HG03460 (cell line): Measurements from ENCODE around the gene SLC13A1.

Experiments used
- ATAC-seq: cut with Tn5 transposase; IDR thresholded peaks from one replicate; pipeline ENCODE4 v1.9.1; 2021; ENCODE audit not compliant: unreplicated experiment

SLC13A1 gene

DNA sequence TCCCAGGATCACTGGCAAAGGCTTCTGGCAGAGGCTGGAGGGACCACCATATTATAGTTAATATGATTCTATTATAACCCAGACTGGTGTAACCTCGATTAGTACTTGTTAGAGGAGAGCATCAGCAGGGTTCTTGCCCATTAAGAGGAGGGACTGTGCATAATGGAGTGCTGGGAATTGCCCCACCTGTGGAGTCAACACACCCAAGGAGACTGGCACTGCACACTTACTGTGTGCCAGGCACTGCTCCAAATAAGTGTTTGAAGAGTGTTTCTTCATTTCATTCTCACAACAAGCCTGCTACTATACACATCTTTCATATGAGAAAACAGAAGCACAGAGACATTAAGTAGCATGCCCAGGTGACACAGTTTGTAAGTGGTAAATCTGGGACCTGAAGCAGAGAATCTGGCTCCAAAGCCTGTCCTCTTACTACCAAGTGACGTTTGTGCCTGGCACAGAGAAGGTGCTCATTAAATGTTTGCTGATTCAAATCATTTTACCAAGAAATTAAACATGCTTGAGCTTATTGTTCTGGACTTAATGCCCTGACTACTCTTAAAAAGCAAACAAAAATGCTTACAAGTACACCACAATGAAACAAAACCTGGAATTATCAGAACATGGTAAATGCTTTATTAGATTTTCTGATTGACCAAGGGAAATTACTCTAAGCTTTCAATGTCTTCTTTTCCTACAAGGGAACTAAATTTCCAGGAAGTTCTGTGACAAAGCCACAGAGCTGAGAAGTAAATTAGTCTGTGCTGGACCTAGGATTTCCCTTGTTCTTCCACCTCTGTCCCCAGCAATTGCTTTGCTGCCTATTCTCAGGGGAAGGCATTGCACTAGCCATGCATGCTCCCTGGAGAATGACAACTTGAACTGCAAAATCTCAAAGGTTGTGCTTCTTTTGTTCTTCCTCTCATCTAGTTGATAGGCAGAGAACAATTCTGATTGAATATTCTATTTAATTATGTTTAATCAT lies 809 bp downstream of the SLC13A1 start:
- no peak for ATAC-seq

DNA sequence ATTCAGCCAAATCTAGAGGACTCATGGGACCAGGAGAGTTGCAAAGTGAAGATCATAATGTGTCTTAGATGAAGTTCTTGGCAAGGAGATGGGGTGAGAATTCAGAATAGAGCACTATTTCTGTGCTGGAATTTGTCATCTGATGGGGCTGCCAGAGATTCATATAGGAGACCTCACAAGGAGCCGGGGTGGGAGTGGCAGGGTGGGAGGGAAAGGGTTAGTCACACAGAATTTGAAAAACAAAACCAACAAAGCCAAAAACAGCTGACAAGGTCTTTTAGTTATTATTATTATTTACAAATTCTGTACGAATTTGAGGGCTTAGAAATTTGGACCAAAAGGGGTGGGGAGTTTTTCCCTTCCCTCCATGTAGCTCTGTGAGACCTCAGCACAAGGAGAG lies 1.7 kb downstream of the SLC13A1 start:
- no peak for ATAC-seq

DNA sequence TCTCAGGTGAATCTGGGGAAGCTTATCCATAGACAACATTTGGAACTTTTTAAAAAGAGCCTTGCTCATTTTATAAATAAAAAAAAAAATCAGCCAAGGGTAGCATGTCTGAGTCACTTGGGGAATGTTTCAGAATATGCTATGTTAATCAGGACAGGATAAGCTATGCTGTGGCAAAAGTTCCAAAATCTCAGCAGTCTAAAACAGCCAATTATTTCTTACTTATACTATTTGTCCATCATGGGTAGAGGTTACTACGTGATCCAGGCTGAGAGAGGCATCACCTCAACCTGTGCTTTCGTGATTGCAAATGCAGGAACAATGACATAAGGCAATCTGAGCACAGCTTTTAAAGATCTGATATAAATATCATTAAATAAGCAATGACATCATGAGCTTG lies 6.5 kb downstream of the SLC13A1 start:
- ATAC-seq, result no peak

DNA sequence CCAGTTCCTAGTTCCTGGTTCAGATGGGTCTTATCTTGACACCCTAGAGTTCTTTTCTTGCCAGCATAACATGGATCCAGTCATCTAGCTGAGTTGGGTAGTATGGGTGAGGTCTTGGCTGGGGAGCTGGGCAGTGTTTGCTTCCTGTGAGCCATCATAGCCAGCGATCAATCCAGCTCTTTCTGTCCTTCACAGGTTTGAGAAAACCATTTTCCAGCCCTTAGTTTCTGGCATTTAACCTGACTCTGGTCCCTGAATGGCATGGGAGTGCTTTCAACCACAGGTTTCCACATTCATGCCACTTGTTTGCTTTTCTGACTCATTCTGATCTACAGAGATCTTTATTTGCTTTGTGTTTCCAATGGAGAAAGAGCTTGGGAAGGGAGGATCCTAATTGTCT lies 8.6 kb downstream of the SLC13A1 start:
- no peak for ATAC-seq

DNA sequence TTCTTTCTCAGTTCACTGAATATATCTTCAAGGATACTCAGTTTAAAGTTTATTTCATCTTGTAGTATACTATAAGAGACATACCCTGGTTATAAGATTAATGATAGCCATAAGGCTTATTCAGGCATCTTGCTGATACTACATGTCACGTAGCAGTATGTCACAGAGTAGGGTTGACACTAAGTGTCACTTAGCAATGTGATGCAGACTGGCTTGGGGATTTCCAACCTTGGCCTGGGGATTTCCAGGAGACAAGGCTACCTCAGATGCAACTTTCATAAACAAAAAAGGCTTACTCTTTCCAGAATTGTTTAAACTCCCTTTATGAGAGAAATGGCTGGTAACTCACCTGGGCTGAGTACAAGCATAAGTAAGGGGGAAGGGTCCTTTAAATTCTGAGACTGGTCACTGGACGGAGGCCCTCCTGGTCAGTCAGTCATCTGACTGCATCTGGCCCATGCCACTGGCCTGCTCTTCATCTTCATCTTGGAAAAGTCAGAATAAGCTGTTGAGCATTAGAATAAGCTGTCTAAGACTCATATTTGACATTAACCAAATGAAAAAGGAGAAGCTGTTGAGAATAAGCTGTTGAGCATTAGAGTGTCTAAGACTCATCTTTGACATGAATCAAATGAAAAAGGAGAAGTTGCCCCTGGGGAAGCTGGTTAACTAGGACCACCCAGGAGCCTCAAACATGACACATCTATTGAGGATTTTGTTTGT lies 9.5 kb downstream of the SLC13A1 start:
- ATAC-seq, result peak; percentile 96

GRCh38 chr7:123185756-123186155 lies 14.0 kb downstream of the SLC13A1 start:
- ATAC-seq, result no peak

- no peak for ATAC-seq
Observed at GRCh38 chr7:123184271-123184670, 15.5 kb downstream of the SLC13A1 start.

GRCh38 chr7:123183431-123183830 lies 16.3 kb downstream of the SLC13A1 start:
- no peak for ATAC-seq

DNA sequence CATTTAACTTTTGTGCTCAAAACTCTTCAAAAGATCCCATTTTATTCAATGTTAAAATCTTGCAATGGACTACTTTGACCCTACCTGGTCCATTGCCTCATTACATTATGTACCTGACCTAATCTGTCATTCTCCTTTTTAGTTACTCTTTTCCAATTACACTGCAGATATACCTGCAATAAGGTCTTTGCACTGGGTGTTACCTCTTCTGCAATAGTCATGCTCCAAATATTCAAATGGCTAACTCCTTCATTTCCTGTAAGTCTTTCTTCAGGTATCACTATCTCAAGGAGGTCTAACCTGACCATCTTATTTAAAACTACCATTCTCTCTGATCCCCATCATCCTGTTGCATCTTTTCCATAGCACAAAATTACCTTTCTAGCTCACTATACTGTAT lies 22.3 kb downstream of the SLC13A1 start:
- no peak for ATAC-seq

- ATAC-seq, result no peak
Observed at GRCh38 chr7:123170333-123171246, 29.2 kb downstream of the SLC13A1 start.

- ATAC-seq, result no peak
Observed at GRCh38 chr7:123169065-123169464, 30.7 kb downstream of the SLC13A1 start.

DNA sequence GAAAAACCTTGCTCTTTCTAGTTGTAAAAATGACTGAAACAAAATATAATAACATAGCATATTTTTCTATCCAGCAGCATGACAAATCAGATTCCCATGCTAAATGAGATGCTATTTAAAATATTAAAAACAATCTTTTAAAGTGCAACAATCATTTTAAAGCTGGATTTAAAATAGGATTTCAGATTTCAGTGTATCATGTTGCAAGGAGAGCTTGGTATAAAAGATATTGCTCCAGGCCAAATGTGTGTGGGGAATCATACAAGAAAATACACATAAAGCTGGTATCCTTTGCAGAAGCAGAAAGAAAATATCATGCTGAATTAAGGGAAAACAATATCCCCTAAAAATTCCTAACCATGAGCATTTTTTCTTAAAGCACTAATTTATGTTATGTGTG lies 42.2 kb downstream of the SLC13A1 start:
- ATAC-seq, result no peak

GRCh38 chr7:123155571-123155970 lies 44.2 kb downstream of the SLC13A1 start:
- no peak for ATAC-seq

GRCh38 chr7:123154231-123154860 lies 45.4 kb downstream of the SLC13A1 start:
- ATAC-seq, result peak; percentile 99

GRCh38 chr7:123151443-123151842 lies 48.3 kb downstream of the SLC13A1 start:
- ATAC-seq, result no peak

GRCh38 chr7:123148813-123149212 lies 51.0 kb downstream of the SLC13A1 start:
- no peak for ATAC-seq

GRCh38 chr7:123143252-123144006 lies 56.3 kb downstream of the SLC13A1 start:
- ATAC-seq, result no peak

DNA sequence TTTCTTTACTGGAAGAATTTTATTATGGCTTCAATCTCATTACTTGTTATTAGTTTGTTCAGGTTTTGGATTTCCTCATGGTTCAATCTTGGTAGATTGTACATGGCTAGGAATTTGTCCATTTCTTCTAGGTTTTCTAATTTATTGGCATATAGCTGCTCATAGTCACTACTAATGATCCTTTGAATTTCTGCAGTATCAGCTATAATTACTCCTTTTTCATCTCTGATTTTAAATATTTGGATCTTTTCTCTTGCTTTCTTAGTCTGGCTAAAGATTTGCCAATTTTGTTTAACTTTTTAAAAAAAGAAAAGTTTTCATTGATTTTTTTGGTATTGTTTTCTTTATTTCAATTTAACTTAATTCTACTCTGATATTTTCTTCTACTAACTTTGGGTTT lies 59.2 kb downstream of the SLC13A1 start:
- no peak for ATAC-seq

DNA sequence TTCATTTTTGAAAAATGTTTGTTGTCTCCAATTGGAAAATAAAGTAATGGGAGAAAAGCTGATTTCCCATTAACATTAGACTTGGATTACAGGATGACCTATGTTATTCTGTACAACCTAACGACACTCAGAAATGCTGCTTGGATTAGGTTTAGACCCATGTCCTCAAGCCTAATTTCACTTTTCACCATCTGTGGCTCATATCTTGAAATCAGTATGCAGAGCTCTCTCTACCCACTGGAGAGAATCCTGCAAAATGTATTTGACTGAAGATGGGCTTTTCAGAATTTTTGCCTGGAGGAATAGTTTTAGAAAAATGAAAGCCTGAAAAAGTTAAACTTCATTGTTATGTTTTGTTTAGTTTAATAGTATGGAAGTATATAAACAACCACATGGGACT lies 63.8 kb downstream of the SLC13A1 start:
- ATAC-seq, result no peak

- ATAC-seq, result no peak
Observed at GRCh38 chr7:123133924-123134323, 65.8 kb downstream of the SLC13A1 start.
